ENCODE results near the gene SRCAP. TPM values are rescaled to one million over a fixed set of nuclear protein-coding genes. Genes with fewer than 3 reads are reported as not detected.

SRCAP gene
- total RNA-seq, 4 donors from 2014 or later: 50.4 to 109 (median 81.8) TPM

- TF ChIP-seq POLR2A (IDR thresholded peaks at IDR 0.05) (no peak), CTCF (IDR thresholded peaks at IDR 0.05) (no peak)
- Histone ChIP-seq H3K27ac (no peak overlapping the region), H3K27me3 (no peaks in the 10 kb centered on the region), H3K4me1 (peaks cover 0 to 10% (median 0%) of the 10 kb centered on the region in 4 donors), H3K36me3 (peaks cover 0 to 100% (median 3%) of the 10 kb centered on the region in 3 donors), H3K4me3 (no peak overlapping the region), H3K9me3 (no peaks in the 10 kb centered on the region)
- peak in 1 of 3 donors; percentile 15 for DNase-seq
Measured at GRCh38 chr16:30720086-30720485, 21.1 kb downstream of the SRCAP start.

GRCh38 chr16:30720694-30721093 is 21.7 kb downstream of the SRCAP start:
- Histone ChIP-seq H3K4me1 (peaks cover 0 to 16% (median 1%) of the 10 kb centered on the region in 4 donors), H3K9me3 (no peaks in the 10 kb centered on the region)

GRCh38 chr16:30721167-30721566 is 22.2 kb downstream of the SRCAP start:
- Histone ChIP-seq H3K27me3 (no peaks in the 10 kb centered on the region), H3K36me3 (peaks cover 0 to 99% (median 3%) of the 10 kb centered on the region in 3 donors), H3K9me3 (no peaks in the 10 kb centered on the region), H3K4me1 (peaks cover 0 to 17% (median 1%) of the 10 kb centered on the region in 4 donors), H3K4me3 (no peak overlapping the region), H3K27ac (peak overlapping the region in 1 of 4 donors; percentile 46)
- peak in 1 of 3 donors; percentile 42 for DNase-seq
- TF ChIP-seq CTCF (IDR thresholded peaks at IDR 0.05) (no peak), POLR2A (IDR thresholded peaks at IDR 0.05) (no peak)

More at GRCh38 chr16:30720694-30721093, 21.7 kb downstream of the SRCAP start:
- Histone ChIP-seq H3K27ac (peak overlapping the region in 1 of 4 donors; percentile 46), H3K36me3 (peaks cover 0 to 100% (median 3%) of the 10 kb centered on the region in 3 donors), H3K4me3 (no peak overlapping the region), H3K27me3 (no peaks in the 10 kb centered on the region)
- TF ChIP-seq POLR2A (IDR thresholded peaks at IDR 0.05): no peak
- TF ChIP-seq CTCF (IDR thresholded peaks at IDR 0.05): no peak
- peak in 1 of 3 donors; percentile 24 for DNase-seq

GRCh38 chr16:30721606-30722005 is 22.6 kb downstream of the SRCAP start:
- DNase-seq: no peak
- peak overlapping the region in 1 of 4 donors; percentile 46 for H3K27ac ChIP-seq
- H3K36me3 ChIP-seq: peaks cover 0 to 95% (median 3%) of the 10 kb centered on the region in 3 donors
- H3K4me3 ChIP-seq: no peak overlapping the region
- no peaks in the 10 kb centered on the region for H3K27me3 ChIP-seq
- H3K9me3 ChIP-seq: no peaks in the 10 kb centered on the region
- no peak for TF ChIP-seq CTCF (IDR thresholded peaks at IDR 0.05)
- TF ChIP-seq POLR2A (IDR thresholded peaks at IDR 0.05): no peak
- H3K4me1 ChIP-seq: peaks cover 0 to 17% (median 1%) of the 10 kb centered on the region in 4 donors

- peak in 2 of 3 donors; percentile 42 to 49 for DNase-seq
- peaks cover 0 to 17% (median 1%) of the 10 kb centered on the region in 4 donors for H3K4me1 ChIP-seq
- H3K9me3 ChIP-seq: no peaks in the 10 kb centered on the region
- H3K27me3 ChIP-seq: no peaks in the 10 kb centered on the region
- no peak overlapping the region for H3K4me3 ChIP-seq
- H3K27ac ChIP-seq: peak overlapping the region in 2 of 4 donors; percentile 22 to 38
- peaks cover 0 to 87% (median 3%) of the 10 kb centered on the region in 3 donors for H3K36me3 ChIP-seq
- peak in 2 of 6 experiments; percentile 15 to 23 for TF ChIP-seq CTCF (IDR thresholded peaks at IDR 0.05)
- no peak for TF ChIP-seq POLR2A (IDR thresholded peaks at IDR 0.05)
Measured at GRCh38 chr16:30722443-30722842, 23.5 kb downstream of the SRCAP start.
